Mammary epithelial cell (primary cell): ENCODE measurements around the gene FIBCD1.

ENCODE experiments used
- CTCF ChIP-seq, 2 donors: IDR thresholded peaks in 1 of 2; conservative IDR thresholded peaks in 1 of 2; 2 replicates each; pipeline ENCODE4 v1.5.1; 2011 to 2012; ENCODE audit warnings: inconsistent platforms in 2 of 2, low read length in 2 of 2, mild to moderate bottlenecking in 2 of 2, control low read depth in 1 of 2, low read depth in 1 of 2; ENCODE audit not compliant: insufficient read depth in 1 of 2; ENCODE audit errors: extremely low read depth in 1 of 2
- EZH2 ChIP-seq: IDR thresholded peaks from 2 replicates; pipeline ENCODE4 v1.6.1; 2012; ENCODE audit warnings: low read length, inconsistent platforms, borderline replicate concordance

GRCh38 chr9:130981002-130981755 lies 42.1 kb upstream of the FIBCD1 start:
- TF ChIP-seq CTCF (conservative IDR thresholded peaks at IDR 0.05 in 1 of 2, IDR thresholded peaks at IDR 0.05 in 1 of 2; ENCODE audit: extremely low read depth in 1 of 2, insufficient read depth in 1 of 2, low read depth in 1 of 2, low read length in 2 of 2) (no peak), EZH2 (no peak)
